H9 (cell line): Measurements from ENCODE around the gene TCF23. TPM values are rescaled to one million over a fixed set of nuclear protein-coding genes. Genes with fewer than 3 reads are reported as not detected.

Experiments used
- DNase-seq: peaks from one replicate; pipeline ENCODE4 v3.0.0-alpha.2; 2017
- H2AFZ ChIP-seq: one replicate; pipeline ENCODE4 v1.6.1; 2013; ENCODE audit warnings: mild to moderate bottlenecking, low read length, control low read depth, moderate library complexity
- H2AK5ac ChIP-seq: 2 replicates; pipeline ENCODE4 v1.6.1; 2013; ENCODE audit warnings: low read length, control low read depth, mixed read lengths; ENCODE audit not compliant: insufficient read length
- H2BK120ac ChIP-seq: one replicate; pipeline ENCODE4 v1.6.1; 2013; ENCODE audit warnings: low read depth, mild to moderate bottlenecking, low read length, control low read depth, inconsistent platforms; ENCODE audit not compliant: poor library complexity, severe bottlenecking
- H2BK12ac ChIP-seq: 2 replicates; pipeline ENCODE4 v1.6.1; 2013; ENCODE audit warnings: low read length, control low read depth, mixed read lengths, low read depth; ENCODE audit not compliant: insufficient read length
- H2BK15ac ChIP-seq: 2 replicates; pipeline ENCODE4 v1.6.1; 2013; ENCODE audit warnings: low read depth, low read length, control low read depth
- H2BK20ac ChIP-seq: one replicate; pipeline ENCODE4 v1.6.1; 2013; ENCODE audit warnings: low read depth, mild to moderate bottlenecking, low read length, control low read depth, inconsistent platforms; ENCODE audit not compliant: poor library complexity, severe bottlenecking
- H2BK5ac ChIP-seq: 2 replicates; pipeline ENCODE4 v1.6.1; 2013; ENCODE audit warnings: low read length, control low read depth, mixed read lengths; ENCODE audit not compliant: insufficient read length
- H3K14ac ChIP-seq: 2 replicates; pipeline ENCODE4 v1.6.1; 2013; ENCODE audit warnings: low read length, control low read depth; ENCODE audit not compliant: insufficient read depth
- H3K18ac ChIP-seq: 2 replicates; pipeline ENCODE4 v1.6.1; 2013; ENCODE audit warnings: low read depth, mild to moderate bottlenecking, mixed read lengths, low read length, control low read depth; ENCODE audit not compliant: insufficient read length
- H3K23ac ChIP-seq: 2 replicates; pipeline ENCODE4 v1.6.1; 2013; ENCODE audit warnings: low read length, control low read depth, mixed read lengths, low read depth; ENCODE audit not compliant: insufficient read length
- H3K23me2 ChIP-seq: 2 replicates; pipeline ENCODE4 v1.6.1; 2013; ENCODE audit warnings: low read depth, mild to moderate bottlenecking, mixed read lengths, low read length, control low read depth; ENCODE audit not compliant: insufficient read length, poor library complexity, severe bottlenecking
- H3K27ac ChIP-seq: 2 replicates; pipeline ENCODE4 v1.5.1; 2013; ENCODE audit warnings: low read length, control low read depth, mixed read lengths, low read depth; ENCODE audit not compliant: insufficient read length
- H3K27me3 ChIP-seq: 2 replicates; pipeline ENCODE4 v1.6.1; 2013; ENCODE audit warnings: low read length, control low read depth, inconsistent platforms; ENCODE audit not compliant: insufficient read depth
- H3K4ac ChIP-seq: 2 replicates; pipeline ENCODE4 v1.6.1; 2013; ENCODE audit warnings: low read depth, mild to moderate bottlenecking, control low read depth, inconsistent platforms, low read length, moderate library complexity
- H3K4me1 ChIP-seq: 2 replicates; pipeline ENCODE4 v1.6.1; 2013; ENCODE audit warnings: low read length, control low read depth, inconsistent platforms; ENCODE audit not compliant: insufficient read depth
- H3K4me2 ChIP-seq: 2 replicates; pipeline ENCODE4 v1.6.1; 2013; ENCODE audit warnings: low read length, control low read depth, mixed read lengths; ENCODE audit not compliant: insufficient read length, insufficient read depth
- H3K56ac ChIP-seq: 2 replicates; pipeline ENCODE4 v1.6.1; 2013; ENCODE audit warnings: low read depth, mild to moderate bottlenecking, mixed read lengths, low read length, control low read depth; ENCODE audit not compliant: insufficient read length
- H3K79me1 ChIP-seq: 2 replicates; pipeline ENCODE4 v1.6.1; 2013; ENCODE audit warnings: low read depth, mild to moderate bottlenecking, moderate library complexity, low read length, control low read depth, inconsistent platforms; ENCODE audit not compliant: insufficient read depth, poor library complexity, severe bottlenecking
- H3K79me2 ChIP-seq: 2 replicates; pipeline ENCODE4 v1.6.1; 2013; ENCODE audit warnings: low read length, control low read depth, inconsistent platforms; ENCODE audit not compliant: insufficient read depth
- H3K9ac ChIP-seq: 2 replicates; pipeline ENCODE4 v1.6.1; 2013; ENCODE audit warnings: low read length, control low read depth, mixed read lengths; ENCODE audit not compliant: insufficient read length; ENCODE audit errors: extremely low read depth
- H3K9me3 ChIP-seq: one replicate; pipeline ENCODE4 v1.6.1; 2013; ENCODE audit warnings: low read depth, low read length, inconsistent platforms; ENCODE audit not compliant: control insufficient read depth
- H3T11ph ChIP-seq: one replicate; pipeline ENCODE4 v1.6.1; 2013; ENCODE audit warnings: mild to moderate bottlenecking, low read length, control low read depth, inconsistent platforms
- H4K20me1 ChIP-seq: one replicate; pipeline ENCODE4 v1.6.1; 2013; ENCODE audit not compliant: control insufficient read depth, insufficient read length, insufficient read depth
- H4K5ac ChIP-seq: 2 replicates; pipeline ENCODE4 v1.6.1; 2013; ENCODE audit warnings: low read depth, mild to moderate bottlenecking, mixed read lengths, low read length, control low read depth; ENCODE audit not compliant: insufficient read length
- H4K8ac ChIP-seq: replicated peaks from 2 replicates; pipeline ENCODE4 v1.6.1; 2013; ENCODE audit warnings: low read length, control low read depth, mixed read lengths, low read depth; ENCODE audit not compliant: insufficient read length
- H4K91ac ChIP-seq: 2 replicates; pipeline ENCODE4 v1.6.1; 2013; ENCODE audit warnings: low read depth, mild to moderate bottlenecking, moderate library complexity, mixed read lengths, low read length, control low read depth; ENCODE audit not compliant: insufficient read length
- H3K27ac Mint-ChIP-seq, 3 experiments: 2 replicates in 2 of 3; 3 replicates in 1 of 3; pipeline ENCODE4 v1.8.0; 2020 to 2021; ENCODE audit warnings: mixed read lengths in 3 of 3, mild to moderate bottlenecking in 1 of 3, moderate library complexity in 1 of 3
- H3K27me3 Mint-ChIP-seq: 2 replicates; pipeline ENCODE4 v1.8.0; 2021; ENCODE audit warnings: low read depth, mild to moderate bottlenecking, moderate library complexity, mixed read lengths
- H3K36me3 Mint-ChIP-seq, 3 experiments: 2 replicates in 2 of 3; 3 replicates in 1 of 3; pipeline ENCODE4 v1.8.0; 2020 to 2021; ENCODE audit warnings: low read depth in 3 of 3, mixed read lengths in 3 of 3; ENCODE audit not compliant: insufficient read depth in 1 of 3
- H3K4me1 Mint-ChIP-seq, 2 experiments: 2 replicates each; pipeline ENCODE4 v1.8.0; 2020; ENCODE audit warnings: mixed read lengths in 2 of 2
- H3K4me3 Mint-ChIP-seq, 2 experiments: 2 replicates in 1 of 2; 3 replicates in 1 of 2; pipeline ENCODE4 v1.8.0; 2020 to 2021; ENCODE audit warnings: mild to moderate bottlenecking in 2 of 2, mixed read lengths in 2 of 2, moderate library complexity in 1 of 2
- H3K9me3 Mint-ChIP-seq, 2 experiments: 2 replicates in 1 of 2; 3 replicates in 1 of 2; pipeline ENCODE4 v1.8.0; 2020; ENCODE audit warnings: mild to moderate bottlenecking in 2 of 2, mixed read lengths in 2 of 2, moderate library complexity in 1 of 2
- WGBS: extraction: QIAGEN DNeasy Blood & Tissue Kit; methylation state at CpG from one replicate; pipeline ENCODE4 v1.1.7; 2013; ENCODE audit warnings: missing lambda C conversion rate, low lambda C conversion rate, mixed read lengths; ENCODE audit not compliant: insufficient read length; ENCODE audit errors: extremely low coverage; 5-methylcytosine and 5-hydroxymethylcytosine counted together
- total RNA-seq: library from RNA; stranded (reverse); gene quantifications from 2 replicates; pipeline ENCODE4 v1.2.1, GENCODE V29; 2021
- TF ChIP-seq, protein P1 (sequence below): fragments of 200-600 bp; sonication (generic); conservative IDR thresholded peaks from 3 replicates; pipeline ENCODE4 v1.8.0; 2021; ENCODE audit warnings: antibody characterized with exemption, mild to moderate bottlenecking

Gene TCF23
- total RNA-seq, 1 experiment from 2014 or later, result not detected

- no peaks in the 10 kb centered on the region for H3K27me3 ChIP-seq
- H3K4me1 ChIP-seq, result no peaks in the 10 kb centered on the region
- no peaks in the 10 kb centered on the region for H4K20me1 ChIP-seq
- H3K9me3 ChIP-seq, result no peaks in the 10 kb centered on the region
- TF ChIP-seq, protein P1, sequence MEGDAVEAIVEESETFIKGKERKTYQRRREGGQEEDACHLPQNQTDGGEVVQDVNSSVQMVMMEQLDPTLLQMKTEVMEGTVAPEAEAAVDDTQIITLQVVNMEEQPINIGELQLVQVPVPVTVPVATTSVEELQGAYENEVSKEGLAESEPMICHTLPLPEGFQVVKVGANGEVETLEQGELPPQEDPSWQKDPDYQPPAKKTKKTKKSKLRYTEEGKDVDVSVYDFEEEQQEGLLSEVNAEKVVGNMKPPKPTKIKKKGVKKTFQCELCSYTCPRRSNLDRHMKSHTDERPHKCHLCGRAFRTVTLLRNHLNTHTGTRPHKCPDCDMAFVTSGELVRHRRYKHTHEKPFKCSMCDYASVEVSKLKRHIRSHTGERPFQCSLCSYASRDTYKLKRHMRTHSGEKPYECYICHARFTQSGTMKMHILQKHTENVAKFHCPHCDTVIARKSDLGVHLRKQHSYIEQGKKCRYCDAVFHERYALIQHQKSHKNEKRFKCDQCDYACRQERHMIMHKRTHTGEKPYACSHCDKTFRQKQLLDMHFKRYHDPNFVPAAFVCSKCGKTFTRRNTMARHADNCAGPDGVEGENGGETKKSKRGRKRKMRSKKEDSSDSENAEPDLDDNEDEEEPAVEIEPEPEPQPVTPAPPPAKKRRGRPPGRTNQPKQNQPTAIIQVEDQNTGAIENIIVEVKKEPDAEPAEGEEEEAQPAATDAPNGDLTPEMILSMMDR, result no peak
- Mint-ChIP-seq H3K27me3 (peaks cover 15% of the 10 kb centered on the region), H3K36me3 (no peaks in the 10 kb centered on the region; a peak in 1 of 7 replicates), H3K9me3 (no peaks in the 10 kb centered on the region), H3K4me3 (no peak overlapping the region), H3K4me1 (peaks cover 0 to 5% of the 10 kb centered on the region in 2 experiments; a peak in 2 of 4 replicates), H3K27ac (no peak overlapping the region)
- H2BK5ac ChIP-seq, result no peak overlapping the region
- H3K79me2 ChIP-seq, result no peaks in the 10 kb centered on the region
- no peak overlapping the region for H3K4me2 ChIP-seq
- no peak overlapping the region for H3K18ac ChIP-seq
- no peak overlapping the region for H2BK120ac ChIP-seq
- H3K14ac ChIP-seq, result no peak overlapping the region
- no peak overlapping the region for H3T11ph ChIP-seq
- H3K23ac ChIP-seq, result no peak overlapping the region
- no peak overlapping the region for H3K56ac ChIP-seq
- no peak overlapping the region for H2AK5ac ChIP-seq
- H3K27ac ChIP-seq, result no peak overlapping the region
- H2BK12ac ChIP-seq, result no peak overlapping the region
- no peak overlapping the region for H4K91ac ChIP-seq
- H2AFZ ChIP-seq, result no peak overlapping the region
- no peak for DNase-seq
- H3K4ac ChIP-seq, result no peak overlapping the region
- H2BK20ac ChIP-seq, result no peak overlapping the region
- WGBS, result no CpG with 5 or more reads among the region's 3 CpGs
- H3K23me2 ChIP-seq, result no peaks in the 10 kb centered on the region
- no peak overlapping the region for H4K5ac ChIP-seq
- no peaks in the 10 kb centered on the region for H3K79me1 ChIP-seq
- no peak overlapping the region for H4K8ac ChIP-seq
- no peak overlapping the region for H3K9ac ChIP-seq
- no peak overlapping the region for H2BK15ac ChIP-seq
These were observed 42.8 kb upstream of the TCF23 start for GRCh38 chr2:27105981-27106380.
